Ammon's horn (tissue), 1 donor: Measurements from ENCODE around the gene SCNN1G.
"Not testable (repeated sequence)": the region's sequence is repeated elsewhere in the genome, so short reads cannot be mapped to it uniquely, and the experiment has no call there.

ENCODE experiments used
- DNase-seq: peaks from one replicate; pipeline ENCODE4 v3.0.0-alpha.2; 2016; ENCODE audit warnings: low spot score

SCNN1G gene

GRCh38 chr16:23253650-23254049 is 71.1 kb downstream of the SCNN1G start:
- not testable (repeated sequence) for DNase-seq

GRCh38 chr16:23254338-23254737 is 71.8 kb downstream of the SCNN1G start:
- no peak for DNase-seq

GRCh38 chr16:23255000-23255399 is 72.5 kb downstream of the SCNN1G start:
- no peak for DNase-seq

- DNase-seq: no peak
Measured at GRCh38 chr16:23256440-23256839, 73.9 kb downstream of the SCNN1G start.

GRCh38 chr16:23257682-23258081 is 75.1 kb downstream of the SCNN1G start:
- DNase-seq: no peak

GRCh38 chr16:23258919-23259237 is 76.3 kb downstream of the SCNN1G start:
- DNase-seq: no peak
